GM21447 (cell line): ENCODE data around the gene STAB1.
"Not testable (repeated sequence)": the region's sequence is repeated elsewhere in the genome, so short reads cannot be mapped to it uniquely, and the experiment has no call there.

Source experiments
- ATAC-seq: cut with Tn5 transposase; IDR thresholded peaks from one replicate; pipeline ENCODE4 v1.9.1; 2021; ENCODE audit not compliant: unreplicated experiment

Gene STAB1

DNA sequence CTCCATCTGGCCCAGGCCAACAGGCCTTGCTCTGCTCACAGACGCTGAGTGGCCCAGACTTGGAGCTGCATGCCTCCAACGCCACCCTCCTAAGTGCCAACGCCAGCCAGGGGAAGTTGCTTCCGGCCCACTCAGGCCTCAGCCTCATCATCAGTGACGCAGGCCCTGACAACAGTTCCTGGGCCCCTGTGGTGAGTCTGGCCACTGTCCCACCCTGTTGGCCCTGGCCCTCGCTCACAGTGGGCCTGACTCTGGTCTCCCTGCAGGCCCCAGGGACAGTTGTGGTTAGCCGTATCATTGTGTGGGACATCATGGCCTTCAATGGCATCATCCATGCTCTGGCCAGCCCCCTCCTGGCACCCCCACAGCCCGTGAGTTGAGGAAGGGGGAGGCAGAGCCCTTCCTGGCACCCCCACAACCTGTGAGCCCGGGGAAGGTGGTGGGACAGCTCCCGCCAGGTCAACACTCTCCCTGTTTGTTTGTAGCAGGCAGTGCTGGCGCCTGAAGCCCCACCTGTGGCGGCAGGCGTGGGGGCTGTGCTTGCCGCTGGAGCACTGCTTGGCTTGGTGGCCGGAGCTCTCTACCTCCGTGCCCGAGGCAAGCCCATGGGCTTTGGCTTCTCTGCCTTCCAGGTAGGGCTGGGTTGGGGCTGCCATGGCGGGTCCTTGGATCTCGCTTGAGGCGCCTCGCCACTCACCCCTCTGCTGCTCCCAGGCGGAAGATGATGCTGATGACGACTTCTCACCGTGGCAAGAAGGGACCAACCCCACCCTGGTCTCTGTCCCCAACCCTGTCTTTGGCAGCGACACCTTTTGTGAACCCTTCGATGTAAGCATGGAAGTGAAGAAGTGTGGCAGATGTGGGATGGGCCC lies 28.5 kb downstream of the STAB1 start:
- ATAC-seq: no peak

DNA sequence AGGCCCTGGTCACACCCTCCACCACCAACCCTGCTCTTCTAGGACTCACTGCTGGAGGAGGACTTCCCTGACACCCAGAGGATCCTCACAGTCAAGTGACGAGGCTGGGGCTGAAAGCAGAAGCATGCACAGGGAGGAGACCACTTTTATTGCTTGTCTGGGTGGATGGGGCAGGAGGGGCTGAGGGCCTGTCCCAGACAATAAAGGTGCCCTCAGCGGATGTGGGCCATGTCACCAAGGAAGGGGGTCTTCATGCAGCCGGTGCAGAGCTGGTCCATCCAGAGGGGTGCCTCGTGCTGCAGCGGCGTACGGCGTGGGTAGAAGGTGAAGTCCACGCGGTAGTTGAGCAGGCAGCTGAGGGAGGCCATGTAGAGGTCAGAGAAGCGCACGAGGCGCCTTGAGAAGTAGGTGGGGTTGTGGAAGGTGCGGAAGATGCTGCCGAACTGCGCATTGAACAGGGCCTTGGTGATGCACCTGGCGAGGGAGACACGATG lies 29.2 kb downstream of the STAB1 start:
- ATAC-seq: no peak

DNA sequence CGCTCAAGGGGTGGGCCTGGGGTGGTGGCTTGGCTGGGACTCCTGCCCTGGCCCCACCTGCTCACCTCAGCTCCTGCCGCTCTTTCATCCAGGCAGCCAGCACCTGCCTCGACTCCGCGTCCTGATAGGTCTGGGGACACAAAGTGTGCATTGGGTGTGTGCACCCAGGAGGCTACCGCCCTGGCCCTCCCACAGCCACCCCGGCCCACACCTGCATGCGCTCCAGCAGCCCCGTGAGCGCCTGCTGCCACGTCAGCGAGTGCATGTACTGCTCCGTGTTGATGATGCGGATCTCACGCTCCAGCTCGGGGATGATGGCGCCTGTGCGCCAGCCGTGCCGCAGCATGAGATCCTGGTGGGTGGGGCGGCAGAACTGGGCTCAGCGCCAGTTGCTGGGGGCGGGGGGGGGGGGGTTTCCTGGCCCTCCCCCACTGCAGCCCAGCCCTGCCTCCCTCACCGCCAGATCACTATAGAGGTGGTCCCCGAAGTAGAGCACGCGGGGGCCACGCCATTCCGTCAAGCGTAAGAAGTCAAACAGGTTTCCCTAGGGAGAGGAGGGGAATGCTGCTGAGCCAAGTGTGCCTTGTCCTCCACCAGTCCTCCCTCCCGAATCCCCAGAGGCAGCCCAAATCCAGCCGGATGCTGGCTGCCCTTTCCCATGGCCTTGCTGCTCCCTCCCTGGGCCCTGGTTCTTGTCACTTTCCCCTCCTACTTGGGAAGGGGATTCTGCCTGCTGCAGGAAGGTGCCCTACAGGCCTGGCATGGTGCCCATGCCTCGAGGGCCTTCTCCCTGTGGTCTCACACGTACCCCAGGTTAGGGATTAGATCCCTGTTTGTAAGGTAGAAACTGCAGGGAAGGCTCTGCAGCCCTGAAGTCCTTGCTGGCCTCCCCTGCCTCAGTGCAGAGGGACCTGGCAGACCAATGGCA lies 29.9 kb downstream of the STAB1 start:
- ATAC-seq: no peak

DNA sequence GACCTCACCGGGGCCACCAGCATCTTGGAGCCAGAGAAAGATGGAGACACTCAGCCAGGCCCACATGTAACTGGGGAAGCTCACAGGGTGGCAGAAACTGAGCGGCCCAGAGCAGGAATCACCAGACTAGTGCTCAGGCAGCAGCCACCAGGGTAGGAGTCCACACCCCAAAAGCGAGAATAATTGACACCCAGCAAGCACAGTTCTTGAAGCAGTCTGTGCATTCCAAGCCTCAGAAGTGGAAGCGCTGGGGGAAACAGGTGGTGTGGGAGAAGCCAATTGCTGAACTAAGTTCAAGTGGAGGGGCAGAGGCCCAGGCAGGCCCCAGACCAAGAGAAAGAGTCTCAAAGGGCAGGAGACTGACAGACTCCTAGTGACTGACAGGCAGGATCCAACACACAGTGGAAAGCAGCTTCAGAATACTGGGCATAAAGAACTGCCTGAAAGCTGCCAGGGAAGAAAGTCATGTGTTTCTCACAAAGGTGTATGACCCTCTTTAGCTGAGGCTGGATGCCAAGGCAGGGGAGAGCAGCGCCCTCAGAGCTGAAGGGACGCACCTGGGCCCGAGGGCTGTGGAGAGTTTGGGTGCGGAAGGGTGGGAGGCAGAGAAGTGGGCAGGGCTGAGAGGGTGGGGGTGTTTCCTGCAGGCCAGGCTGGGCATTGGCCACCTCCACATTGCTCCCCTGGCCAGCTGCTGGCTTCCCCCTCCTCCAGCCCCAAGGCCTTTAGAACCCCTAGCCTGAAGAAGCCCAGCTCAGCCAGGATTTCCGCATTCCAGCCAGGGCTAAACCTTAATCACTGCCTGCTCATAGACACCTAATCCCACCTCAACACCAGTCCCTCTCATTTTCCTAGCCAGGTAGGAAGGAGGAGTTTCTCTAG lies 30.8 kb downstream of the STAB1 start:
- no peak for ATAC-seq

DNA sequence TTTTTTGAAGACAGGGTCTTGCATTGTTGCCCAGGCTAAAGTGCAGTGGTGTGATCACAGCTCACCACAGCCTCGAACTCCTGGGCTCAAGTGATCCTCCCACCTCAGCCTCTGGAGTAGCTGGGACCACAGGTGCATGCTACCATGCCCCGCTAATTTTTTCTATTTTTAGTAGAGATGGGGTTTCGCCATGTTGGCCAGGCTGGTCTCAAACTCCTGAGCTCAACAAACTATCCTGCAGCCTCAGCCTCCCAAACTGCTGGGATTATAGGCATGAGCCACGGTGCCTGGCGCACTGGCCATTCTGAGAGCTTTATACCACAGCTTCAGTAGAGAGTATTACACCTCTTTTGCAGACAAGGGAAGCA lies 31.5 kb downstream of the STAB1 start:
- not testable (repeated sequence) for ATAC-seq

DNA sequence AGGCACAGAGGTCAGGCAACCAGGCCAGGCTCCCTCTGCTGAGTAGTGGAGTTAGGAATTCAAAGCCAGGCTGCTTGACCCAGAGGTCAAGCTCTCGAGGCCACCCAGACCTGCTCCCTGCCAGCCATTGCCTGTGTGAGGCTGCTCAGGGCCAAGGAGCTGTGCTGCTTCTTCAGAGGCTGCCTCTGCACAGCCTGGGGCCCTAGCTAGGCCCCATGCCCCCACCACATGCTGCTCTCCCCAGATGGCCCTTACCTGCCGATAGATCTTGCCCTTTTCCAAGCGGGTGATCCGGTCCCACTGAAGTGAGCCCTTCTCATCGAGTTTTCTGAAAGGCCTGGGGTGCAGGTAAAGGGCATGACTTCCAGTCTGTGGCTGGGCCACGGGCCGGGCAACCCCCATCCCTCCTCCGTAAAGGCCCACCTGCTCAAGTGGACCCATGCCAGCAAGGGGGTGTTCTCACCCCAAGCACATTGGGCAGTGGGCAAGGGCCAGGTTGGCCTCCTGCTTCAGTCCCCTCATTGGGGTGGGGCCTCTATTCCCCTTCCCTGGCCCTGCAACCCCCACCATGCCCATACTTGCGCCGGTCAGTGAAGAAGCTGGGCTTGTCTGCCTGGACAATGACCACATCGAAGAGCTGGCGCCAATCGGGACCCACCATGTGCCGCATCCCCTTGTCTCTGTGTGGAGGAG lies 32.0 kb downstream of the STAB1 start:
- ATAC-seq: no peak

DNA sequence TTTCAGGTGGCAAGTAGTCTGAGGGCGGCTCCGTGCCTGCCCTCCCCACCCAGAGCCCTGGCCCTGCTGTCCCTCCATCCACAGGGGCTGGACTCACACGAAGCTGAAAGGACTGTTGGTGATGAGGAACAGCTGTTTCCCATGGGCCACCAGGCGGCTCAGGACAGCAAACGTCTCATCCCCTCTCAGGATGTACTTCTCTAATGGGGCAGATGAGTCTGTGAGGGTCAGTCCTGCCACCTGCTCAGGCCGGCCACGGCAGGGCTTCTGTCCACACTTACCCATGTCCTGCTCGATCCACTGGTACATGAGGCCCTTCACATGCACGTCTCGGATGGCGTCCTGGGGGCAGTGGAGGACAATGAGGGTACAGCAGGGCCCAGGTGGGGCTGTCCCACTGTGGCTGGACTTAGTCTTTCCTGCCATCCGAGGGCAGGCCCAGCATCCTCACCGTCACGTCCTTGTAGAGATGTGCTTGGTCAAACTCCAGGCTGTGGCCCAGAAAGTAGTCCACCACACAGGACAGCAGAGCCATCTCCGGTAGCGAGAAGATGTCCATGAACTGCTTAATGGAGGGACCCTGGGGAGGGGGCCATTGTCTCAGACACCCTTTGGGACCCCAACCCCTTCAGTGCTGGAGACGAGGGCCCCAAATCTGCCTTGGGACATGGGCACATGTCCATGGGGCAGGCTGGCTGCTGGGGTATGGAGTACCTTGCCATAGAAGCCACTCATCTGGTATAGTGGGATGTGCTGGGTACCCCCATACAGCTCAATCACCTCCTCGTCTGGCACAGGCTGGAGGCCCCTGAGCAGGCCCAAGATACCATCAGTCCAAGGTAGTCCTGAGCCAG lies 32.8 kb downstream of the STAB1 start:
- ATAC-seq: no peak

DNA sequence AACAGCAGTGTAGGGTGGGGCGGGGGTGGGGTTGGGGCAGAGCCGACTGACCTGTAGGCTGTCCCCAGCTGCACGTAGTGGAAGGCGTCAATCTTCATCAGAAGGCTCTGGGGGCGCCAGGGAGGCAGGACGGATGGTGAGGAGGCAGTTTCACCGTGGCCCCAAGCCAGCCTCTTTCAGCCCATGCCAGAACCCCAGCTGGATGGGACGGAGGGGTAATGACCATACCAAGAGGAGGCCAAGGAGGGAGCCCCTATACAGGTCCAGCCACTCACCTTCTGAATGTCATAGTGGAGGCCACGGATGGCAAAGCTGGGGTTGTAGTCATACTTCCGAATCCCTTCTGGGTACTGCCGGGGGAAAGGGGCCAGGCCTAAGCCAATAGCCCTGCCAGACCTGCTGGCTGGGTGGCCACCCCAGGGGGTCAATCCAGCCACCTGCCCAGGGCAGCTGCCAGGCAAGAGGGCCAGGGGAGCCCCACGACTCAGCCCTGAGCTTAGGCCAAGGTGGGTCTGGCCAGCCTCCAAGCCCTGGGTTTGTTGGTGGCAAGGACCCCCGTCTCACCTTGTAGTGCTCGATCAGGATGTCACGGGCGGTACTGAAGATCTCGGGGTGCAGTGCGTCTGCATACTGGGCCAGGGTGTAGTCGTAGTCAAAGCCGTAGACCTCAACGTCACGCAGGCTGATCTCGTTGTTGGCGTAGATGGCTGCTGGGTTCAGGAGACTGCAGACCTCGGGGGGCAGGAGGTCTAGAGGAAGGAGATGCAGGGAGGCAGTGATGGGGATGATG lies 33.6 kb downstream of the STAB1 start:
- ATAC-seq: no peak

DNA sequence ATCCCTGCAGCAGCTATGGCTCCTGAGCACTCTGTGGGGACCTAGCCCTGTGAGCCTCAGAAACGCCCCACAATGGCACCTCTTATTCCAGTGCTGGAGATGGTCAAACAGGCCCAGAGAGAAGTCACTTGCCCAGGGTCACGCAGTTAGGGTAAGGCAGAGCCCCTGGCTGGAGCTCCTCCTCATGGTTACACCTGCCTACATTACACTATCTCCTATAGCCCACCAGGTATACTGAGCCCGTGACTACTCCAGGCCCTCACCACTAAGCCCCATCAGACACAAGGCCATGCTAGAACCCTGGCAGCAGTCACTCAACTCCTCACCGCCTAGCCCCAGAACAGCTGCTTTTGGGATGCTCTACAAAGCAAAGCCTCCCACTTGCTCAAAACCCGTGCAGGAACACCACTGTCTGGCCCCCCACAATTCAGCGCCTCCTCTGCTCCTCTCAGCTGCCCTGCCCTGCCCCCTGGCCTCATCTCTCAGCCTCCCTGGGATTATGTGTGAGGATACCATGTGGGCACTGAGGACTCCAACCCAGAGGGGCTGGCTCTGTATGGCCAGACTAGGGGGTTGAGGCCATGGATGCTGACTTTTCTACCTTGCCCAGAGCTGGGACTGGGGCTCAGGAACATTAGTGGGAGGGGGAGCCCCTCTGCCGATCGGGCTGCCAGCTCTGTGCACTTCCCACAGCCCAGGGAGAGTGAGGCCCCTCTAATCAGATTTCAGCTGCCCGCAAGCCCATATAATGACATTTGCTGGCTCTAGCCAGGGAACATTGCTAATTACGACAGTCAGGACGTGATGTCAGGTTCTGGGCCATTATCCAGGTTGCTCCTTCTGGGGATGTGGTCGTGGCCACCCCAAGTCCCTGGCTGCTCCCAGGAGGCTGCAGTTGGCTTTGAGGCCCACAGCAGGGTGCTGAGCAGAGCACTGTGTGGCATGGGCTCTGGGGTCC lies 34.5 kb downstream of the STAB1 start:
- no peak for ATAC-seq

DNA sequence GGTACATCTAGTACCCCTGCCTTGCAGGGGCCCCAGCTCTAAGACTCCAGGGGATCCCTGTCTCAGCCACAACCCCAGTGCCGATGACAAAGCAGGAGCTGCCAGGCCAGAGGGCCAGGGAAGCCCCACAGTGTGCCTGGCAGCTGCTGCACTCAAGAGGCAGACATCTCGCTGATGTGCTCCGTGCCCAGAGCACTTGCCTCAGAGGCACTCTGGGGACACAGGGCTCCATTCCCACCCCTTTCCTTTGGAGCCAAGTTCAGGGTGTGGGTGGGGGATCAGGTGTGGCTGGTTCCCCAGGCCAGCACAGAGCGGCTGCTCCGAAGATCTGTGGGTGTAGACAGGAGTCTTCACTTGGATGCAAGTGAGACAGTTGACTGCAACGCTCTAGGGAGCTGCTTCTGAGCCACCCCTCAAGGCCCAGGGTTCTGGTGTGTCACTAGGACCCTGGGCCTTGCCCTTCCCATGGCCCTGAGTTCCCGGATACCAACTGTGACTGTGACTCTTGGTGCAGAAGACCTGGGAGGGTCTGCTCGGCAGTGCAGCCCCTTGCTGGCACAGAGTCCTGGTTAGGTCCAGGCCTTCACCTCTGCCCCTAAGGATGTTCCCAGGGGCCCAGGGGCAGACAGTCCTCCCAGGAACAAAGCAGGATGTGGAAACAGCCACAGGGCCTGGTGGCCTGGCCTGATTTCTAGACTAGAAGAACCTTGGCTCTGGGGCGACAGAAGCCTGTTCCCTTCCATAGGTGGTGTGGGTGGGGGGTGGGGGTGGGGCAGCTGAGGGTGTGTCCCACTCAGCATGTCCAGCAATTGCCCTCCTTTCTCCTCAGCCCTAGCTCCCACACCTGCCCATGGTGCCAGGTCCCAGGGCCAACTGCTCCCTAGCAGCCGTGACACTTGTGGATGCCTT lies 36.0 kb downstream of the STAB1 start:
- ATAC-seq: no peak

DNA sequence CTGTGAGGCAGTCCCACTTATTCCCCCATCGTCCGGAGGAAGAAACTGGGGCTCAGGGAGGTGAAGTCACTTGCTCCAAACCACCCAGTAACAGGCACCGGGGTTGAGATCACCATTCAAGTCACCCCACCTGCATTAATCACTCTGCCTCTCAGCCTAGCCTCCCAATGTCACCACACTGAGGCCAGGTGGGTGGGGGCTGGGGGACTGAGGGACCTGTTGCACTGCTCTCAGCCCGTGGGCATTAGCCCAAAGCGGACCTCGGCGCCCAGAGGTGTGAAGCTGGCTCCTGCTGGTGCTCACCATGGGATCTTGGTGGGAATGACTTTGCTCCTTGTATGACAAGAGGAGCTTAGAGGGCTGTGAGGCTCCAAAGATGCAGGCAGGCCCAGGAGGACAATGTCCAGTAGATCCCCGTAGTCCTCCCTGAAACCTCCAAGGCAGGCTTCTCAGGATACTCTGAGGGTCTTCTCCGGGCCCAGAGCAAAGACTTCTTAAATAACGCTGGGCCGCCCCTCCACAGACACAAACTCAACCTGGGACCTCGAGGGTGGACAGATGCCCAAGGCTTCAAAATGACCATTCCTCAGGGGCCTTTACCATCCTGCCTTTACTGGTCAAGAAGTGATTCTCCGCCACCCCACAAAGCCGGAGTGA lies 36.9 kb downstream of the STAB1 start:
- no peak for ATAC-seq

DNA sequence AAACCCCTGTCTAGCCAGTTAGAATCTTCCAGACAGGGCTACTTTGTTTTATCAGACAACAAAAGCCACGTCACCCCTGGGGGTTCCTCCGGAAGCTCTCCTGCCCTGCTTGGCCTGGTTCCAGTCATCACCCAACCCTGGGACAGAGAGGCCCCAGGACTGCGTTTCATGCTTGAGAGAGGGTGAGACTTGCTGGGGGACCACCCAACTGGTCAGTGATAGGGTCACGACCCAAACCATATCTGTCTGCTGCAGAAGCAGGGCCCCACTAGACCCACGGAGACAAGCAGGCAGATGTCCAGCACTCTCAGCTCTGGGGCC lies 37.3 kb downstream of the STAB1 start:
- no peak for ATAC-seq

DNA sequence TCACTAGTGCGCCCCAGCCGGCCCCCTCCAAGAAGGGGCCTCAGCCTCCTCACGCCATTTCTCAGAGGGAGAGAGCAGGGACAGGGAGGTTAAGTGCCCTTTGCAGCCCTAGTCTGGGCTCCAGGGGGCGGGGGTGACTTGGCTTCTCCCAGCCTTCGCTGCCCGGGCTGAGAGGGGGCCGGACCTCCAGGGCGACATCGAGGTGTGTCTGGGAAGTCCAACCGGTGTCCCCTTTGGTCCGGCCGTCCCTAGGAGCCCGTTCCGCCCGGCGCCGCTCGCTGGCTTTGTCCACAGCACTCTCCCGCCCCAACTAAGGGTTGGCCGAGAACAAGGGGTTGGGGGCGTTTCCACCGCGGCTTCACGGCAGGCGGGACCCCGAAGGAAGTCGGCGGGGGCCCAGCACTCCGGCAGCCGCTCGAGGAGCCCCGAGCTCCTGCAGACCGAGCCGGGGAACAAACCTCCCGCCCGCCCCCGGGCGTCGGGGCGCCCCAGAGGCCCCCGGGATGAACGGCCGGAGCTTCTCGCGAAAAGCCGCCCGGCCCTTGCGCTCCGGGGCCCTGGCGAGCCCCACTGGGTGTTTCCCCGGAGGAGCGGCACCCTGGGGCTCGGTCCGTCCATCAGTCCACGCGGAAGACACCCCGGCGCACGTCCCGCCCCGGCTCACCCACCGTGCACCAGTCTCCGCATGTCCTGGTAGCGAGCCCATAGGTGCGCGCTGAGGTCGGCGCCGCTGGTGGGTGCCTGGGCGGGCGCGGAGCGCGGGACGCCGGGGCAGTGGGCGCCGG lies 37.9 kb downstream of the STAB1 start:
- no peak for ATAC-seq

DNA sequence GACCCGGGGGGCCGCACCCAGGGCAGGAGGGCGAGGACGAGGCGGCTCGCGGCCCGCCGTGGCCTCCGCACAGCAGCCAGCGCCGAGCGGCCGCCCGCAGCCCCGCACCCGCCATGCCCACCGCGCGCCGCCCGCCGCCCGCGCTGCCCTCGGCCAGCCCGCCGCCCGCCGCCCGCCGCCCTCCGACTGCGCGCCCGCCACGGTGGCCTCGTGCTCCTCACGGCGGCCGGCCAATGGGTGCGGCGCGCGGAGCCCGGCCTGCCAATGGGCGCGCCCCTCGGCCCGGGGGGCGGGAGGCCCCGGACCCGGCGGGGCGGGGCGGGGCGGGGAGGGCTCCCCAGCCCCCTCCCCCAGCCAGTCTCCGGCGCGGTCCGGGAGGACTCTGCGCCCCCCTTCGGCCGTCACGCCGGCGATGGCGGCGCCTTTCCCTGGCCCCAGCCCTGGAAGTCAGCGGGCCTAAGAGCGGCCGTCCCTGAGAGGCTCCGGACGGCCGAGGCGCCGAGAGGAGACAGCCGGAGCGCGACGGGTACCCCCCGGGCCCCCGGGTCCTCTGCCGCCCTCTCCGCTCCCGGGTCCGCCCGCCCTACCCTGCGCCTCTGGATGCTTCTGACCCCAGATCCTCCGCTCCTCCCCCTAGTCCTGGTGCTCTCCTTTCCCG lies 38.6 kb downstream of the STAB1 start, which contains the start of gene NT5DC2:
Gene NT5DC2 (minus strand): TSS at position 235 of the 658 bp plus-strand sequence. CDS start 120 bp downstream, at position 115.
- ATAC-seq: no peak
